ENCODE measurements around the gene D2HGDH.

The D2HGDH gene

DNA sequence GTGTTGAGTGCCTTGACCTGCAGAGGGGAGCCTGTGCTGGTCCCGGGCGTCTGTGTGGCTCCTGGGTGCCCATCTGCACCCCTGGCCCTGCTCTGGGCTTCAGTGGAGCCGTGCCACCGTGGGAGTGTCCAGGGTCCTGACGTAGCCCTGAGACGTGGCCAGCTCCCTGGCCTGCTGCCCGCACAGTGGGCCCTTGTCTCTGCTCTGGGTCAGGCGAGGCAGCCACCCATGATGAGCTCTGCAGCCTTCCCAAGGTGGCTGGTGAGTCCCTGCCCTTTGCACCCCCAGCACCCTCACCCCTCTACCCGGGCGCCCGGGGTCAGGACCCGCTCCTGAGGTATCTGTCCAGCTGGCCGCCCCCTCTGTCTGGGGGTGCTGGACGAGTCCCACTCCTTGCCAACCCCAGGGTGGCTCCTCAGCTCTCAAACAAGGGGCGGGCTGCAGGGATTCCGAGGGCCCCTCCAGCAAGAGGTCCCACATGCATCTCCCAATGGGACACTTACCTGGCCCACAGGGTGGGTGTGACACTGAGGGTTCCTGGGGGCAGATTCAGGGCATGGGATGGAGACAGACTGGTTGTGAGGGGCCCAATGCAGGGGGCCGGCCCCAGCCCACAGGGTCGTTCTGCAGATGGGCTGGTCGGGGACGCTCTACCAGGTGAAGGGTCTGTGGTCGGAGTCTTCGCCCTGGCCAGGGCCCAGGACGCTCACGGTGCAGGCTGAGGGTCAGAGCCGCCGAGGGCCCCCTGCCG lies 76.9 kb downstream of the D2HGDH start:
- Histone ChIP-seq H3K27ac (ENCODE audit: low read length) (no peak overlapping the region), H3K9me3 (ENCODE audit: control insufficient read depth in 2 of 2, low read length in 2 of 2) (no peaks in the 10 kb centered on the region), H3K4me1 (ENCODE audit: control insufficient read depth, insufficient read depth, low read length) (no peaks in the 10 kb centered on the region), H3K27me3 (ENCODE audit: control insufficient read depth in 1 of 2, insufficient read depth in 2 of 2, low read length in 2 of 2) (peaks cover under 1 to 2% of the 10 kb centered on the region in 2 donors), H3K9ac (ENCODE audit: low read length in 2 of 2) (no peak overlapping the region), H3K36me3 (ENCODE audit: control insufficient read depth in 2 of 2, insufficient read depth in 2 of 2, low read length in 2 of 2) (no peaks in the 10 kb centered on the region), H3K4me3 (ENCODE audit: low read length in 2 of 2) (no peak overlapping the region)

DNA sequence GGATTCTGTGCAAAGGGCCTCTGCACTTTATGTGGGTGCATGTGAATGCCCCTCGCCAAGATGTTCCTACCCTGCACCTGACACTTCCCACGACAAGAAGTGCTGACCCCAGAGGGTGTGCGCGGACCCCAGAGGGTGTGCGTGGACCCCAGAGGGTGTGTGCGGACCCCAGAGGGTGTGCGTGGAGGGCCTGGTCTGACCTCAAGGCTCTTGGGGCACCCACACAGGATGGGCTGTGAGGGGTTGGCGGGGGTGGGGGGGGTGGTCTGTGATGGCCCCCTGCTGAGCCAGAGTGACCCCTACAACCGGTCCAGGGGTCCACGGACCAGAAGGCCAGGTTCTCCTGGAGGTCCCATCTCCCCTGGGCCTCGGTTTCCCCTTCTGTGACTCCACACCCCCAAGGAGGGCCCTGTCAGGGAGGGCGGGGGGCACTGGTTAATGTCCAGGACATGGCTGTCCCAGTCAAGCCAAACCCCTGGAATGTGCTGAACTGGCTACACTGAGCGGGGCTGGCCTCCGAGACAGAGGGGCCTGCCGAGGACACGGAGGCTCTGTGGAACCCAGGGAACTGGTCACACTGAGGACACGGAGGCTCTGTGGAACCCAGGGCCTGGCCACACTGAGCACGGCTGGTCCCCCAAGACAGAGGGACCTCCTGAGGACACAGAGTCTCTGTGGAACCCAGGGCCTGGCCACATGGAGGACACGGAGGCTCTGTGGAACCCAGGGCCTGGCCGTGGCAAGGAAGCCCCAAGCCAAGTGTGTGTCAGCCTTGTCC lies 77.7 kb downstream of the D2HGDH start:
- no peak overlapping the region for H3K27ac ChIP-seq (ENCODE audit: low read length)
- H3K36me3 ChIP-seq (ENCODE audit: control insufficient read depth in 2 of 2, insufficient read depth in 2 of 2, low read length in 2 of 2) = no peaks in the 10 kb centered on the region
- H3K4me1 ChIP-seq (ENCODE audit: control insufficient read depth, insufficient read depth, low read length) = no peaks in the 10 kb centered on the region
- H3K4me3 ChIP-seq (ENCODE audit: low read length in 2 of 2) = no peak overlapping the region
- H3K27me3 ChIP-seq (ENCODE audit: control insufficient read depth in 1 of 2, insufficient read depth in 2 of 2, low read length in 2 of 2) = peaks cover 2 to 3% of the 10 kb centered on the region in 2 donors
- H3K9ac ChIP-seq (ENCODE audit: low read length in 2 of 2) = no peak overlapping the region
- no peaks in the 10 kb centered on the region for H3K9me3 ChIP-seq (ENCODE audit: control insufficient read depth in 2 of 2, low read length in 2 of 2)

DNA sequence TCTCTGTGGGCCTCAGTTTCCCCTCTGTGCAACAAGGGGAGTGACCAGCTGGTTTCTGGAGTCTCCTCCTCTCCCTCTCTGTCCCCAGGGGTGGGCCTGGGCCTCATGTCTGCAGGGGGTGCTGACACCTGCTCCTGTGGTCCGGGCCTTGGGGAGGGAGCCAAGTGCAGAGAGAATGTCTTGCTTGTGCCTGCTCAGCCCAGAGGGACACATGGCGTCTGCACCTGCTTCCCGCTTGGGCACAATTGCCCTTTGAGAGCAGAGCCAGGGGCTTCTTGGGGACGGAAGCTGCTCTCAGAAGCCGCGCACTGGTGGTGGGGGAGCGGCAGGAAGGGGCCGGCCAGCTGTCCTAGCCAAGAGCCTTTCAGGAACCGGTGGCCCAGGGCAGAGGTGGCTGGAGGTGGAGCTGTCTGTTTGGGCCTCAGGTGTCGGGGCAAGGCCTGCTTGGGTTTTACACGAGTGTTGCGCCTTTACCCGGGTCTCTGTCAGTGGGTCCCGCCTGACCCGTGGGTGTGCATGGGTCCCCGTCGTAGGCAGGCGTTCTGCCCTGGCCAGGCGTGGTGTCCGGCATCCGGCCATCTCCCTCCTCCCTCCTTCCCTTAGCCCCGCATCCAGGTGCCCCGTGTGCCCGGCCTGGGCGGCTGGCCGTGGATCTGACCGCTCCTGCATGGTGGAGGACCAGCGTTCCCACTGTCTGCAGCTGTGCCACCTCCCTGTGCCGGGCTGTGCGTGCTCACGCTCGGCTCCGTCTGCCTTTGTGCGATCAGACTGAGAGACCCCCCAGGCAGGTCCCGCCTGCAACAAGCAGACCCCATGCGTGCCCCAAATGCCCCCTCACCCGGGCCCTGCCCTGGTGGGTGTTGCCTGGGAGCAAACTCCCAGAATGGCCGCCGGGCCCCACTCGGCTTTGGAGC lies 78.6 kb downstream of the D2HGDH start:
- no peak overlapping the region for H3K27ac ChIP-seq (ENCODE audit: low read length)
- H3K36me3 ChIP-seq (ENCODE audit: control insufficient read depth in 2 of 2, insufficient read depth in 2 of 2, low read length in 2 of 2) = no peaks in the 10 kb centered on the region
- H3K4me1 ChIP-seq (ENCODE audit: control insufficient read depth, insufficient read depth, low read length) = no peaks in the 10 kb centered on the region
- no peak overlapping the region for H3K9ac ChIP-seq (ENCODE audit: low read length in 2 of 2)
- peaks cover 2 to 3% of the 10 kb centered on the region in 2 donors for H3K27me3 ChIP-seq (ENCODE audit: control insufficient read depth in 1 of 2, insufficient read depth in 2 of 2, low read length in 2 of 2)
- H3K9me3 ChIP-seq (ENCODE audit: control insufficient read depth in 2 of 2, low read length in 2 of 2) = no peaks in the 10 kb centered on the region
- no peak overlapping the region for H3K4me3 ChIP-seq (ENCODE audit: low read length in 2 of 2)

DNA sequence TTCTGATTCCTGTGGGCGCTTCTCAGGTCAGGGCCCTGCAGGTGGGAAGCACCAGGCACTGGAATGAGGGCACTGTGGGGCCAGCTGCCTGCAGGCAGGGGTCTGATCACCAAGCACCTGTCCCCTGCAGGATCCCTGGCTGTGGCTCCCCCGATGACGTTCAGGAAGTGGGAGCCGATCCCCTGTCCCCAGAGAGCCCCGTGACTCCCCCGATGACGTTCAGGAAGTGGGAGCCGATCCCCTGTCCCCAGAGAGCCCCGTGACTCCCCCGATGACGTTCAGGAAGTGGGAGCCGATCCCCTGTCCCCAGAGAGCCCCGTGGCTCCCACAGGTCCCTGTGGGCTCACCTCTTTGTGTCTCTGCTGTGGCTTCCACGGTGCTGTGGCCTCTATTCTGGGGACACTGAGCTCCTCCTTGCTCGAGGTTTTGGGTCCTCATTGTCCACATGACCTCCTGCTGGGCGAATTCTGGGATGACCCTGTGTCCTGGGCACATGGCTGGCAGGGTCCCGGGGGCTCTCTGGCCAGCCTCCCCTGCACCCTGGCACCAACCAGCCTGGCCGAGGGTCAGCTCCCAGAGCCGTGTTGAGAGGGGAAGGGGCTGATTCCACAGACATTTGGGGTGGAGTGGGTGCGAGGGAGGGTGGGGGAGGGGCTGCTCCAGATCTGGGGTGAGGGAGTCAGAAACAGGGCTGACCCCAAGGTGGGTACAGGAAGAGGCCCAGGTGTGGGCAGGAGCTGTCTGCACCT lies 79.4 kb downstream of the D2HGDH start:
- Histone ChIP-seq H3K27ac (ENCODE audit: low read length) (no peak overlapping the region), H3K9me3 (ENCODE audit: control insufficient read depth in 2 of 2, low read length in 2 of 2) (no peaks in the 10 kb centered on the region), H3K4me3 (ENCODE audit: low read length in 2 of 2) (no peak overlapping the region), H3K27me3 (ENCODE audit: control insufficient read depth in 1 of 2, insufficient read depth in 2 of 2, low read length in 2 of 2) (peaks cover 2 to 3% of the 10 kb centered on the region in 2 donors), H3K4me1 (ENCODE audit: control insufficient read depth, insufficient read depth, low read length) (no peaks in the 10 kb centered on the region), H3K36me3 (ENCODE audit: control insufficient read depth in 2 of 2, insufficient read depth in 2 of 2, low read length in 2 of 2) (no peaks in the 10 kb centered on the region), H3K9ac (ENCODE audit: low read length in 2 of 2) (no peak overlapping the region)

DNA sequence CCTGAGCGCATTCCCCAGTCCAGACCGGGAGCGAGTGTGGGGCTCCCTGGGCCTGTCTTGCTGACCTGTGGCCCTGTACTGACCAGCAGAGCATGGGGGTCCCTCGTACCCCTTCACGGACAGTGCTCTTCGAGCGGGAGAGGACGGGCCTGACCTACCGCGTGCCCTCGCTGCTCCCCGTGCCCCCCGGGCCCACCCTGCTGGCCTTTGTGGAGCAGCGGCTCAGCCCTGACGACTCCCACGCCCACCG lies 79.9 kb downstream of the D2HGDH start:
- Histone ChIP-seq H3K4me1 (ENCODE audit: control insufficient read depth, insufficient read depth, low read length) (no peaks in the 10 kb centered on the region), H3K9me3 (ENCODE audit: control insufficient read depth in 2 of 2, low read length in 2 of 2) (no peaks in the 10 kb centered on the region), H3K27me3 (ENCODE audit: control insufficient read depth in 1 of 2, insufficient read depth in 2 of 2, low read length in 2 of 2) (peaks cover 2 to 3% of the 10 kb centered on the region in 2 donors), H3K4me3 (ENCODE audit: low read length in 2 of 2) (no peak overlapping the region), H3K36me3 (ENCODE audit: control insufficient read depth in 2 of 2, insufficient read depth in 2 of 2, low read length in 2 of 2) (no peaks in the 10 kb centered on the region), H3K27ac (ENCODE audit: low read length) (no peak overlapping the region), H3K9ac (ENCODE audit: low read length in 2 of 2) (no peak overlapping the region)

DNA sequence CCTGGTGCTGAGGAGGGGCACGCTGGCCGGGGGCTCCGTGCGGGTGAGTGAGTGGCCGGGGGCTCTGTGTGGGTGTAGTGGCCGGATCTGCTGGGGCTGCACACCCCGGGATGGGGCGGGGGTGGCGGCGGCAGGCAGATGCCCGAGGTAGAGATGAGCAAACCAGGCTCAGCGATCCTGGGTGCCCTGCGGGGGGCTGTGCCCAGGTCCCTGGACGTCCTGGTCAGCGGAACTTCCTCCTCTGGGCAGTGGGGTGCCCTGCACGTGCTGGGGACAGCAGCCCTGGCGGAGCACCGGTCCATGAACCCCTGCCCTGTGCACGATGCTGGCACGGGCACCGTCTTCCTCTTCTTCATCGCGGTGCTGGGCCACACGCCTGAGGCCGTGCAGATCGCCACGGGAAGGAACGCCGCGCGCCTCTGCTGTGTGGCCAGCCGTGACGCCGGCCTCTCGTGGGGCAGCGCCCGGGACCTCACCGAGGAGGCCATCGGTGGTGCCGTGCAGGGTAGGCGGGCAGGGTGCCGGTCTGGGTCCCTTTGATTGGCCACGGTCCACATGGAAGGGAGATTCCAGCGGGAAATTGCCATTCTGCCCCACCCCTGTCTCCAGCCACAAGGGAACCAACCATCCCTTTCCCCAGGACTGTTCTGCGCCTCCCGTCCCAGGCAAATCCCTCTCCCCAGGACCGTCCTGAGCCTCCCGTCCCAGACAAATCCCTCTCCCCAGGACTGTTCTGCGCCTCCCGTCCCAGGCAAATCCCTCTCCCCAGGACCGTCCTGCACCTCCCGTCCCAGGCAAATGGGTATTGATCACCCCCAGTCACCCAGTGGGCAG lies 80.4 kb downstream of the D2HGDH start:
- H3K27ac ChIP-seq (ENCODE audit: low read length) = no peak overlapping the region
- no peaks in the 10 kb centered on the region for H3K9me3 ChIP-seq (ENCODE audit: control insufficient read depth in 2 of 2, low read length in 2 of 2)
- no peak overlapping the region for H3K4me3 ChIP-seq (ENCODE audit: low read length in 2 of 2)
- H3K36me3 ChIP-seq (ENCODE audit: control insufficient read depth in 2 of 2, insufficient read depth in 2 of 2, low read length in 2 of 2) = no peaks in the 10 kb centered on the region
- peaks cover 2 to 3% of the 10 kb centered on the region in 2 donors for H3K27me3 ChIP-seq (ENCODE audit: control insufficient read depth in 1 of 2, insufficient read depth in 2 of 2, low read length in 2 of 2)
- no peaks in the 10 kb centered on the region for H3K4me1 ChIP-seq (ENCODE audit: control insufficient read depth, insufficient read depth, low read length)
- no peak overlapping the region for H3K9ac ChIP-seq (ENCODE audit: low read length in 2 of 2)

DNA sequence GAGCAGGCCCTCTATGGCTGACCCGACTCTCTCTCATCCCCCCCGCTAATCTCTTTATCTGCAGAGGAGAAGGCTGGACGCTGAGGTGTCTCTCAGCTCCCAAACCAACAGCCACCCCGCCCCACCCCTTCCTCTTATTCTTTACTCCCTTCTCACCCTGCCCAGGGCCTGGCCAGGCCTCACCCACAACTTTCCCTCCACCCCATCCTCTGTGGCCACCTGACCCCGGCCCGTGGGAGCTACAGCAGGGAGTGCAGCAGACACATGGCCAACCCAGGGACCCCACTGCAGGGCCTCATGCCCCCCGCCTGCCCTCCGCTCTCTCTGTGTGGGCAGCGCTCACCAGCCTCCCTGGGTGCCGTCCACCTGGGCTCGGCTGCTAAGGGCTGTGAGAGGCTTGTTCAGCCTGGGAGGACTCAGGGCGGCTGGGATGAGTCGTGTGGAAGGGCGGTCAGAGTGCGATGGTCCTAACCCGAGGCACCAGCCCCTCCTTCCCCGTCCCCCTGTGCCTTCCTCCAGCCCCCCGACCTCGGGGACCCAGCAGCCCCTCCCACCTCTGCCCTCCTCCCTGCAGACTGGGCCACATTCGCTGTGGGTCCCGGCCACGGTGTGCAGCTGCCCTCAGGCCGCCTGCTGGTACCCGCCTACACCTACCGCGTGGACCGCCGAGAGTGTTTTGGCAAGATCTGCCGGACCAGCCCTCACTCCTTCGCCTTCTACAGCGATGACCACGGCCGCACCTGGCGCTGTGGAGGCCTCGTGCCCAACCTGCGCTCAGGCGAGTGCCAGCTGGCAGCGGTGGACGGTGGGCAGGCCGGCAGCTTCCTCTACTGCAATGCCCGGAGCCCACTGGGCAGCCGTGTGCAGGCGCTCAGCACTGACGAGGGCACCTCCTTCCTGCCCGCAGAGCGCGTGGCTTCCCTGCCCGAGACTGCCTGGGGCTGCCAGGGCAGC lies 81.3 kb downstream of the D2HGDH start:
- peaks cover 5 to 6% of the 10 kb centered on the region in 2 donors for H3K27me3 ChIP-seq (ENCODE audit: control insufficient read depth in 1 of 2, insufficient read depth in 2 of 2, low read length in 2 of 2)
- no peaks in the 10 kb centered on the region for H3K9me3 ChIP-seq (ENCODE audit: control insufficient read depth in 2 of 2, low read length in 2 of 2)
- H3K4me3 ChIP-seq (ENCODE audit: low read length in 2 of 2) = no peak overlapping the region

DNA sequence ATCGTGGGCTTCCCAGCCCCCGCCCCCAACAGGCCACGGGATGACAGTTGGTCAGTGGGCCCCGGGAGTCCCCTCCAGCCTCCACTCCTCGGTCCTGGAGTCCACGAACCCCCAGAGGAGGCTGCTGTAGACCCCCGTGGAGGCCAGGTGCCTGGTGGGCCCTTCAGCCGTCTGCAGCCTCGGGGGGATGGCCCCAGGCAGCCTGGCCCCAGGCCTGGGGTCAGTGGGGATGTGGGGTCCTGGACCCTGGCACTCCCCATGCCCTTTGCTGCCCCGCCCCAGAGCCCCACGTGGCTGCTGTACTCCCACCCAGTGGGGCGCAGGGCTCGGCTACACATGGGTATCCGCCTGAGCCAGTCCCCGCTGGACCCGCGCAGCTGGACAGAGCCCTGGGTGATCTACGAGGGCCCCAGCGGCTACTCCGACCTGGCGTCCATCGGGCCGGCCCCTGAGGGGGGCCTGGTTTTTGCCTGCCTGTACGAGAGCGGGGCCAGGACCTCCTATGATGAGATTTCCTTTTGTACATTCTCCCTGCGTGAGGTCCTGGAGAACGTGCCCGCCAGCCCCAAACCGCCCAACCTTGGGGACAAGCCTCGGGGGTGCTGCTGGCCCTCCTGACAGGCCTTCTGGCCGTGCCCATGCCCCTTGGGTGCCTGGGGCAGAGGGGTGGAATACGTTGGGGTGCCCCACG lies 82.1 kb downstream of the D2HGDH start:
- H3K9ac ChIP-seq (ENCODE audit: low read length in 2 of 2) = no peak overlapping the region
- no peaks in the 10 kb centered on the region for H3K9me3 ChIP-seq (ENCODE audit: control insufficient read depth in 2 of 2, low read length in 2 of 2)
- H3K27me3 ChIP-seq (ENCODE audit: control insufficient read depth in 1 of 2, insufficient read depth in 2 of 2, low read length in 2 of 2) = peaks cover 5 to 11% of the 10 kb centered on the region in 2 donors
- H3K4me1 ChIP-seq (ENCODE audit: control insufficient read depth, insufficient read depth, low read length) = no peaks in the 10 kb centered on the region
- no peaks in the 10 kb centered on the region for H3K36me3 ChIP-seq (ENCODE audit: control insufficient read depth in 2 of 2, insufficient read depth in 2 of 2, low read length in 2 of 2)
- H3K4me3 ChIP-seq (ENCODE audit: low read length in 2 of 2) = no peak overlapping the region
- no peak overlapping the region for H3K27ac ChIP-seq (ENCODE audit: low read length)

More for the DNA sequence above, 81.3 kb downstream of the D2HGDH start:
- Histone ChIP-seq H3K36me3 (ENCODE audit: control insufficient read depth in 2 of 2, insufficient read depth in 2 of 2, low read length in 2 of 2) (no peaks in the 10 kb centered on the region), H3K9ac (ENCODE audit: low read length in 2 of 2) (no peak overlapping the region), H3K27ac (ENCODE audit: low read length) (no peak overlapping the region), H3K4me1 (ENCODE audit: control insufficient read depth, insufficient read depth, low read length) (no peaks in the 10 kb centered on the region)
